ENCODE results near the gene DAW1.
A peak's percentile ranks its signal among the peaks of the same experiment; 100 is the strongest.

The DAW1 gene

DNA sequence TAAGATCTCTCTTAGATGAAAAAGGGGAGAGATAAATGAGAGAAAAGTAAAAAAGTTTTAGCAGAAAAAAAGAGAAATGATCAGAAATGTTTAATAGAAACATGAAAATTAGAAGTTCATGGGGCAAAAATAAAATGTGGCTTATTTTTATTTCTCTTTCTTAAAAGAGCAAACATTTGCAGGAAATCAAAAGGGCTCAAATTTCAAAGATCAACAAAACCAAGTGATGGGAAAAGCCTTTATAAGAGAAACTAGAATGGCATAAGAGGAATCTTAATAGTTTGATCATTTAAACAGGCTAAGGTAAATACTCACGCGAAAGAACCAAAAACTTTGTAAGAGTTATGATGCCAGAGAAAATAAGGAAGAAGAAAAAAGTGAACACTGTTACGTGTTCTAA lies 23.3 kb upstream of the DAW1 start:
- H3K4me3 ChIP-seq (replicated peaks; ENCODE audit: low read depth, low read length) = no peak overlapping the region
- DNase-seq (ENCODE audit: low read depth) = no peak
- no peak for TF ChIP-seq CTCF (IDR thresholded peaks at IDR 0.05; ENCODE audit: low read length, missing control alignments)

DNA sequence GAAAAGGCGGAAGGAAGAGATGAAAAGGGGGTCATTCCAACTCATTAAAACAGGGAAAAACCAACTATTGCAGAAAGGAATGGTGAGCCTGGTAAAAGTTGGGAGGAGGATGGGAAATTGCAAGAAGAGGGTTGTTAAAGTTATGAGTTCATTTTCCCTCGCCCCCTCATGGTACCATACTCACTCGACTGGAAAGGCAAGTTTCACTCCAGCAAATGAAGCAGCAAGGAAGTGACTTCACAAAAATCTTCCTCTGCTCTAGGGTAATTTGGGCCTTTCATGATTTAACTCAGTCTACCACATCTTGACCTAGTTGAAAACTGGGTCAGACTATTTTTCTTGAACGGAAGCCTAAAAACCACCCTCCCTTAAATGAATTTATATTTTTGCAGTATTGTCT lies 22.8 kb upstream of the DAW1 start:
- TF ChIP-seq CTCF (IDR thresholded peaks at IDR 0.05; ENCODE audit: low read length, missing control alignments) = no peak

DNA sequence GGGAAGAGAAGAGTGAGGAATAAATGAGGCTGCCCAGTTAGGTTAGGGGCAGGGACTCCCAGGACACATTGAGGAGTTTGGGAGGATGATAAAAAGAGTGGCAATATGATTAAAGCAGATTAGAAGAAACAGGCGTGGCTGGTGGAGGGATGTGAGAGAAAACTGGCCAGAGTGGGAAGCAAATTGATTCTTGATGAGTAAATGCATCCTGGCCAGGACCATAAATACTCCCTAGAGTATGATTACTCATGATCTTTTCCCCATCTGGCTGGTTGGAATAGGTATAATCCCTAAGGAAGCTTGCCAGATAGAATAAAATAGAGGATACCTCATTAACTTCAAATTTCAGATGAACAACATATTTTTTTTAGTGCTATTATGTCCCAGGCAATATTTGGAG lies 21.5 kb upstream of the DAW1 start:
- DNase-seq (ENCODE audit: low read depth) = peak; percentile 38
- H3K4me3 ChIP-seq (replicated peaks; ENCODE audit: low read depth, low read length) = no peak overlapping the region
- TF ChIP-seq CTCF (IDR thresholded peaks at IDR 0.05; ENCODE audit: low read length, missing control alignments) = no peak

More for the DNA sequence above, 22.8 kb upstream of the DAW1 start:
- no peak for DNase-seq (ENCODE audit: low read depth)
- no peak overlapping the region for H3K4me3 ChIP-seq (replicated peaks; ENCODE audit: low read depth, low read length)

DNA sequence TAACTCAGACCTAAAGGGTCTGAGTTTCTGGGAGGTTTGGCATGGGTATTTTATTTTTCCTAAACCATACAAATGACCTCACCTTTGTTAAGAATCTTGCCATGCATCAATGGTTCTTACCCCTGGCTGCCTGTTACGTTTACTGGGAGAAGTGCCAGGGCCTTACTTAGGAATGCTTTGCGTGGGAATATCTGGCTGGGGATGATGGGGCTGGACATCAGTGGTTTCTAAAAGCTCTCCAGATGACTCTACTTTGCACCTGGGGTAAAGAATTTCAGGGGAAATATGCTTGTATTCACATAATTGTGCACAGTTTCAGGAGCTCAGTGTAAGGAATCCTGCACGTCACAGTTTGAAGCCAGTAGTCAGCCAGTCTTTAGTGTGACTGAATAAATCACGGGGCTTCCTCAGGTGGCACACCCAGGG lies 18.2 kb upstream of the DAW1 start:
- peak; percentile 93 for DNase-seq (ENCODE audit: low read depth)
- TF ChIP-seq CTCF (IDR thresholded peaks at IDR 0.05; ENCODE audit: low read length, missing control alignments) = no peak
- no peak overlapping the region for H3K4me3 ChIP-seq (replicated peaks; ENCODE audit: low read depth, low read length)

DNA sequence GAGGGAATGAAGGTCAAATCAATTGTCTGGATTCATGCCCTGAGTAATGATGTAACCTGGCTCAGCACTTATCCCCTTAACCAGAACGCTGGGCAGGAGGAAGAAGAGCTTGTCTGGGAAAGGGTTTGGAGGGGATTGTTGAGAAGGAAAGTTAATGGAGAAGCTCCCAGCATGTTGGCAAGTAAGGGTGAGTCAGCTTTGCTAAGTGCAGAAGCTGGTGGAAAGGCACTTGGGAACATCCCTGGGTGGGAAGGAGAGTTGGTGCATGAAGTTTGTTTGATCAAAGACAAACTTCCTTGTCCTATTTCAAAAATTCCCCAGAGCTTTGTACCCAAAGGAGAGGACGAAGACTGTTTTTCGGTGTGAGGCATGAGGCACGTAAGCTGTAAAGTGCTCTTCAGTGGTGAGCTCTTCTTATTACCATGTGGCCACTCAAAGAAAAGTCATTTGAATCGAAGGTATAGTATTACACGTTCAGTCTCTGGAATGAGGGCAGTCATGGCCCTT lies 17.6 kb upstream of the DAW1 start:
- no peak for DNase-seq (ENCODE audit: low read depth)

GRCh38 chr2:227855440-227855839 lies 16.0 kb upstream of the DAW1 start:
- no peak for TF ChIP-seq CTCF (IDR thresholded peaks at IDR 0.05; ENCODE audit: low read length, missing control alignments)
- H3K4me3 ChIP-seq (replicated peaks; ENCODE audit: low read depth, low read length) = no peak overlapping the region
- DNase-seq (ENCODE audit: low read depth) = no peak

More for the DNA sequence above, 17.6 kb upstream of the DAW1 start:
- H3K4me3 ChIP-seq (replicated peaks; ENCODE audit: low read depth, low read length) = no peak overlapping the region
- no peak for TF ChIP-seq CTCF (IDR thresholded peaks at IDR 0.05; ENCODE audit: low read length, missing control alignments)

GRCh38 chr2:227856697-227857096 lies 14.7 kb upstream of the DAW1 start:
- no peak for DNase-seq (ENCODE audit: low read depth)
- no peak for TF ChIP-seq CTCF (IDR thresholded peaks at IDR 0.05; ENCODE audit: low read length, missing control alignments)
- H3K4me3 ChIP-seq (replicated peaks; ENCODE audit: low read depth, low read length) = no peak overlapping the region

Data from fibroblast of pulmonary artery (primary cell).